ENCODE data around the gene HUS1. TPM values are rescaled to one million over a fixed set of nuclear protein-coding genes. Genes with fewer than 3 reads are reported as not detected.

Gene HUS1
- total and polyA plus RNA-seq, 8 donors = 22.8 to 38.7 (median 29.1) TPM

- intact Hi-C loops (cut with DNase I) = no loop called here
- Histone ChIP-seq H3K36me3 (peaks cover 0 to 24% of the 10 kb centered on the region in 2 donors), H3K9me3 (no peaks in the 10 kb centered on the region), H3K4me3 (no peak overlapping the region), H3K4me1 (peaks cover 5 to 10% of the 10 kb centered on the region in 2 donors), H3K27me3 (no peaks in the 10 kb centered on the region), H3K27ac (no peak overlapping the region)
- no peak for TF ChIP-seq CTCF (IDR thresholded peaks at IDR 0.05)
- DNase-seq (no peak), ATAC-seq (no peak)
These were observed 25.0 kb downstream of the HUS1 start for GRCh38 chr7:47954231-47954911.

- H3K27ac ChIP-seq = no peak overlapping the region
- peaks cover 5 to 10% of the 10 kb centered on the region in 2 donors for H3K4me1 ChIP-seq
- no peaks in the 10 kb centered on the region for H3K27me3 ChIP-seq
- no peaks in the 10 kb centered on the region for H3K9me3 ChIP-seq
- H3K36me3 ChIP-seq = peaks cover 0 to 24% of the 10 kb centered on the region in 2 donors
- ATAC-seq (no peak), DNase-seq (no peak)
- no peak overlapping the region for H3K4me3 ChIP-seq
- intact Hi-C loops (cut with DNase I) = no loop called here
- no peak for TF ChIP-seq CTCF (IDR thresholded peaks at IDR 0.05)
These were observed 25.6 kb downstream of the HUS1 start for GRCh38 chr7:47953822-47954221.

GRCh38 chr7:47952224-47952623 is 27.2 kb downstream of the HUS1 start:
- H3K27me3 ChIP-seq = no peaks in the 10 kb centered on the region
- no peak overlapping the region for H3K4me3 ChIP-seq
- no peak overlapping the region for H3K27ac ChIP-seq
- peaks cover 0 to 24% of the 10 kb centered on the region in 2 donors for H3K36me3 ChIP-seq
- no peak for ATAC-seq
- H3K9me3 ChIP-seq = no peaks in the 10 kb centered on the region
- DNase-seq = no peak
- H3K4me1 ChIP-seq = peaks cover 5 to 10% of the 10 kb centered on the region in 2 donors
- TF ChIP-seq CTCF (IDR thresholded peaks at IDR 0.05) = no peak
- intact Hi-C loops (cut with DNase I) = no loop called here

- no peaks in the 10 kb centered on the region for H3K27me3 ChIP-seq
- intact Hi-C loops (cut with DNase I) = no loop called here
- TF ChIP-seq CTCF (IDR thresholded peaks at IDR 0.05) = no peak
- ATAC-seq (peak; percentile 96), DNase-seq (peak in 1 of 4 donors; percentile 26)
- H3K27ac ChIP-seq = peak overlapping the region; percentile 43 to 51
- no peaks in the 10 kb centered on the region for H3K9me3 ChIP-seq
- peaks cover 5 to 10% of the 10 kb centered on the region in 2 donors for H3K4me1 ChIP-seq
- peaks cover 0 to 24% of the 10 kb centered on the region in 2 donors for H3K36me3 ChIP-seq
- no peak overlapping the region for H3K4me3 ChIP-seq
These were observed 28.0 kb downstream of the HUS1 start for GRCh38 chr7:47951374-47951773.

- peak; percentile 82 for ATAC-seq
- intact Hi-C loops (cut with DNase I) = no loop called here
These were observed 28.7 kb downstream of the HUS1 start for GRCh38 chr7:47950714-47951113.

More at GRCh38 chr7:47950714-47951113, 28.7 kb downstream of the HUS1 start:
- peak overlapping the region; percentile 43 to 51 for H3K27ac ChIP-seq
- peak in 1 of 4 donors; percentile 25 for DNase-seq
- no peak overlapping the region for H3K4me3 ChIP-seq
- no peak for TF ChIP-seq CTCF (IDR thresholded peaks at IDR 0.05)
- no peaks in the 10 kb centered on the region for H3K9me3 ChIP-seq
- peaks cover 5 to 12% of the 10 kb centered on the region in 2 donors for H3K4me1 ChIP-seq
- H3K36me3 ChIP-seq = peaks cover 0 to 17% of the 10 kb centered on the region in 2 donors
- H3K27me3 ChIP-seq = no peaks in the 10 kb centered on the region
